ENCODE data around the gene SCMH1.

Gene SCMH1

GRCh38 chr1:41103766-41104165 lies 138.3 kb downstream of the SCMH1 start:
- no peak for DNase-seq (ENCODE audit: low read depth)
- no peak overlapping the region for H3K4me3 ChIP-seq (ENCODE audit: low read length)
- no peak for TF ChIP-seq CTCF (IDR thresholded peaks at IDR 0.05; ENCODE audit: insufficient read depth, low read depth, low read length, missing control alignments)

GRCh38 chr1:41102653-41103052 lies 139.5 kb downstream of the SCMH1 start:
- no peak for DNase-seq (ENCODE audit: low read depth)
- no peak for TF ChIP-seq CTCF (IDR thresholded peaks at IDR 0.05; ENCODE audit: insufficient read depth, low read depth, low read length, missing control alignments)
- H3K4me3 ChIP-seq (ENCODE audit: low read length) = no peak overlapping the region

DNA sequence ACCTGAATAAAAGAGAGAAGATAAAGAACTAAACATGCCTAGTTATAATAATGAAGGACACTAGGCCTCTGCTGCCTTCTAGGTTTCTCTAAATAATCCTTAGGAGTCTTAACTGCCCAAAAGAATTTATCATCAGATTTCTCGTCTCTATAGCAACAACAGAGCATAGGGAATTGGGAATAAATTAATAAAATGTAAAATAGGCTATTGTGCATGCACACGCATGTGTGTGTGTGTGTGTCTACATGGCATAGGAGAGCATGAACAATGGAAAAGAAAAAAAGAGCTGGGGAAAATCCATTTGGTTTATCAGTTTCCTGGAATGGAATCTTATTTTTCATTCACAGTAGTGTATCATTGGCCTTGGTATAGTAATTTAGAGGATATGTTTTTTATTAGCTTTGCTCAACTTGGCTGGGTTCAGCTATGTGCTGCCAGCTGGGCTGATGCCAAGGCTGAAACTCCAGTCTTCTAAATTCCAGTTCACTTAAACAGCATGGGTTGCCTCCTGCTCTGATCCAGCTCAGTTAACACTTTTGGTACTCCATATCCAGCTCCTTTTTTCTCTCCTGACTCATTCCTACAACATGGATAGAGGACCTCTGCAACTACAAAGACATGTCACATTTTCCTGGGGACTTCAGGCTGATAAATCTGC lies 140.0 kb downstream of the SCMH1 start:
- TF ChIP-seq CTCF (IDR thresholded peaks at IDR 0.05; ENCODE audit: insufficient read depth, low read depth, low read length, missing control alignments) = no peak
- no peak overlapping the region for H3K4me3 ChIP-seq (ENCODE audit: low read length)
- DNase-seq (ENCODE audit: low read depth) = peak; percentile 59

- DNase-seq (ENCODE audit: low read depth) = no peak
- no peak for TF ChIP-seq CTCF (IDR thresholded peaks at IDR 0.05; ENCODE audit: insufficient read depth, low read depth, low read length, missing control alignments)
- H3K4me3 ChIP-seq (ENCODE audit: low read length) = no peak overlapping the region
These were observed 141.0 kb downstream of the SCMH1 start for GRCh38 chr1:41101076-41101475.

DNA sequence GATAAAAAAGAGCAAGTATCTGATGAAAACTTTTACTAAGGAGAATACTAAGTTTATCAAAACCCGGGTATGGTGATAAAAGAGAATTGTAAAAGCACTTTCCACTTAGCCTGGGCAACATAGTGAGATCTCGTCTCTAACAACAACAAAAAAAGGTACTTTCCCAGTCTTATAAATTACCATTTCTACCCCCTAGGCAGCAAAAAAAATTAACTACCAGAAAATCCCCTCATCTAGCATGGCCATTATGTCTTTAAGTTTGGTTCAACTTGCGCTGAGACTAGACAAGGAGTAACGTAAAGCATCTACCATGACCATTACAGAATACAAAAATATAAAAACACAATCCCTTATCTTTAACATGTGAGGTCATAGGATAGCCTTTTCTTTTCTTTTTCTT lies 141.9 kb downstream of the SCMH1 start:
- H3K4me3 ChIP-seq (ENCODE audit: low read length) = no peak overlapping the region
- TF ChIP-seq CTCF (IDR thresholded peaks at IDR 0.05; ENCODE audit: insufficient read depth, low read depth, low read length, missing control alignments) = no peak

GRCh38 chr1:41098730-41099460 lies 143.2 kb downstream of the SCMH1 start:
- DNase-seq (ENCODE audit: low read depth) = no peak
- no peak overlapping the region for H3K4me3 ChIP-seq (ENCODE audit: low read length)
- TF ChIP-seq CTCF (IDR thresholded peaks at IDR 0.05; ENCODE audit: insufficient read depth, low read depth, low read length, missing control alignments) = no peak

More for the DNA sequence above, 141.9 kb downstream of the SCMH1 start:
- no peak for DNase-seq (ENCODE audit: low read depth)
